ENCODE results near the gene GNB1.

DNA sequence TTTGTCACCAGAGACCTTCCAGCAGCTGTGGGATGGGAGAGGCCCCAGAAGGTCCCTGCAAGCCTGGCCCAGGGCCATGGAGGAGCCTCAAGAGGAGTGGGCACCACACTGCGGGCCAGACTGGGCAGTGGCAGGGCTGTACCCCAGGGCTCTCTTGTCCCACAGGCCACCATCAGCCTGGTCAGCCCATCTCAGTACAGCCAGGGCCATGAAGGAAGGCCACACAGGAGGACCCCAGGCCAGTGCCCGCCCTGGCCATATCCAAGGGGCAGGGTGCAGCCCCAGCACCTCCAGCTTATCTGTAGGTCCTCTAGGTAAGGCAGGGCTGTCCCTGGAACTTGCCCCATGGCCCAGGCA, 3.1 kb upstream of the GNB1 start:
- TF ChIP-seq SUZ12 (IDR thresholded peaks at IDR 0.05) (no peak), HDGF (IDR thresholded peaks at IDR 0.05; ENCODE audit: borderline replicate concordance) (no peak), ARNT (IDR thresholded peaks at IDR 0.05) (no peak), FOXA1 (IDR thresholded peaks at IDR 0.05) (no peak), LEF1 (IDR thresholded peaks at IDR 0.05; ENCODE audit: borderline replicate concordance) (no peak), ZNF384 (IDR thresholded peaks at IDR 0.05) (no peak), BHLHE40 (IDR thresholded peaks at IDR 0.05; ENCODE audit: borderline replicate concordance) (no peak), FOXM1 (IDR thresholded peaks at IDR 0.05; ENCODE audit: borderline replicate concordance) (no peak), TARDBP (IDR thresholded peaks at IDR 0.05) (no peak), FOXK2 (IDR thresholded peaks at IDR 0.05) (no peak), SP1 (IDR thresholded peaks at IDR 0.05) (no peak)
